Dendritic cell treated with granulocyte-macrophage colony-stimulating factor and Interleukin-4, amounts not matched to agents 40 ng/mL and 50 ng/mL, for 4 days (primary cell): ENCODE results near the gene ZNRF4.

Experiments
- H3K27ac Mint-ChIP-seq: one replicate; pipeline ENCODE4 v1.8.0; 2022; ENCODE audit warnings: mild to moderate bottlenecking, mixed read lengths
- H3K27me3 Mint-ChIP-seq: one replicate; pipeline ENCODE4 v1.8.0; 2022; ENCODE audit warnings: mild to moderate bottlenecking, mixed read lengths
- H3K36me3 Mint-ChIP-seq: one replicate; pipeline ENCODE4 v1.8.0; 2022; ENCODE audit warnings: low read depth, mixed read lengths
- H3K4me1 Mint-ChIP-seq: one replicate; pipeline ENCODE4 v1.8.0; 2022; ENCODE audit warnings: low read depth, mixed read lengths
- H3K4me3 Mint-ChIP-seq: one replicate; pipeline ENCODE4 v1.8.0; 2022; ENCODE audit warnings: mild to moderate bottlenecking, moderate library complexity, mixed read lengths
- H3K9me3 Mint-ChIP-seq: one replicate; pipeline ENCODE4 v1.8.0; 2022; ENCODE audit warnings: mixed read lengths
- intact Hi-C: fragments of 100-400 bp; cut with micrococcal nuclease; formaldehyde crosslinking; loops from one replicate; pipeline ENCODE4 v1.15.0; 2022

ZNRF4 gene

GRCh38 chr19:5492635-5493409 is 37.6 kb downstream of the ZNRF4 start:
- H3K4me3 Mint-ChIP-seq: no peak overlapping the region
- intact Hi-C loops: no loop called here
- peaks cover 60% of the 10 kb centered on the region for H3K27me3 Mint-ChIP-seq
- no peak overlapping the region for H3K27ac Mint-ChIP-seq
- no peaks in the 10 kb centered on the region for H3K9me3 Mint-ChIP-seq
- H3K36me3 Mint-ChIP-seq: no peaks in the 10 kb centered on the region
- no peaks in the 10 kb centered on the region for H3K4me1 Mint-ChIP-seq

- no peak overlapping the region for H3K27ac Mint-ChIP-seq
- no peaks in the 10 kb centered on the region for H3K9me3 Mint-ChIP-seq
- no peak overlapping the region for H3K4me3 Mint-ChIP-seq
- H3K27me3 Mint-ChIP-seq: peaks cover 70% of the 10 kb centered on the region
- H3K4me1 Mint-ChIP-seq: no peaks in the 10 kb centered on the region
- intact Hi-C loops: no loop called here
- no peaks in the 10 kb centered on the region for H3K36me3 Mint-ChIP-seq
Observed at GRCh38 chr19:5494773-5495172, 39.6 kb downstream of the ZNRF4 start.

DNA sequence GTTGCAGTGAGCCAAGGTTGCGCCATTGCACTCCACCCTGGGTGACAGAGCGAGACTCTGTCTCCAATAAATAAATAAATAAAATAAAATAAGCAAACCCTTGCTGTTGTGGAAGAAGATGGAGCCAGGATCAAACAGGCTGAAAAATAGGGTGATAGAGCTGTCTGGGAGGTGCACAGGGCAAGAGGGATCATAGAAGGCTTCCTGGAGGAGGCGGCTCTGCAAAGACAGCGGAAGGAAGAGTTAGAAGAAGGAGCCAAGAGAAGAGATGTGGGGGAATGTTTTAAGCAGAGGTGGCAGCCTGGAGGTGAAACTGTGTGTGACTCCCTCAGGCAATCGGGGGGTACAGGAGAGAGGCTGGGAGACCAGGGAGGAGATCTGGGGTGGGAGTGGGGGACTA is 40.6 kb downstream of the ZNRF4 start:
- intact Hi-C loops: no loop called here
- Mint-ChIP-seq H3K4me1 (no peaks in the 10 kb centered on the region), H3K36me3 (no peaks in the 10 kb centered on the region), H3K27me3 (peaks cover 65% of the 10 kb centered on the region), H3K27ac (no peak overlapping the region), H3K4me3 (no peak overlapping the region), H3K9me3 (no peaks in the 10 kb centered on the region)

GRCh38 chr19:5497297-5497696 is 42.1 kb downstream of the ZNRF4 start:
- Mint-ChIP-seq H3K9me3 (peaks cover 14% of the 10 kb centered on the region), H3K4me3 (no peak overlapping the region), H3K36me3 (no peaks in the 10 kb centered on the region), H3K4me1 (no peaks in the 10 kb centered on the region), H3K27ac (no peak overlapping the region), H3K27me3 (peaks cover 55% of the 10 kb centered on the region)
- intact Hi-C loops: no loop called here

DNA sequence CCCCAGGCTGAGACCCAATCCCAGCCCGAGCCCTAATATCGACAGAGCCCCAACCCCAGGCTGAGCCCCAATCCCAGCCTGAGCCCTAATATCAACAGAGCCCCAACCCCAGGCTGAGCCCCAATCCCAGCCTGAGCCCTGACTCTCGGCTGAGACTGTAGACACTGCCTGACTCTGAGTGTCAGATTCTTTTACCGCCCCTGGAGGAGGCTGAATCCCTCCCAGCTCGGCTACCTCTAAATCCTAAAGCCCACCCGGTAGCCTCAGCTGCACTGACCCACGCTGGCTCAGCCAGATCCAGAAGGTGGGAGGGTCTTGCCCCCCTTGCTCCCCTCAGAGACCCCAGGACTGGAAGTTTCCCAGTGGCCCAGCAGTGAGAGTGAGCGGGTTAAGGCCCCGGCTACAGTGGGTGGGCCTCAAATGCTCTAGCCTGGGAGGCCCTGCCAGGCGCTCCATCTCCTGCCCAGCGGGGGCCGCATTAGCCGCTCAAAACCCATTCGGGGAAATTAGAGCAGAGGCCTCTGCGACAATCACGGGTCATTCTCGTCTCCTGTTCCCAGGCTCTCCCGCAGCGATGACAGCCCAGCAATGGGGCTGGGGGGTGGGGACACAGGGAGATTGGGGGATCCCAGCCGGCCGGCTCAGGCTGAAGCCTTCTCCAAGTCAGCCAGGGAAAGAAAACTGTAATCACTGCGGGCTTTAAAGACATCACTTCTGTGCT is 43.8 kb downstream of the ZNRF4 start:
- Mint-ChIP-seq H3K9me3 (peaks cover 29% of the 10 kb centered on the region), H3K4me3 (no peak overlapping the region), H3K4me1 (no peaks in the 10 kb centered on the region), H3K36me3 (no peaks in the 10 kb centered on the region), H3K27ac (no peak overlapping the region), H3K27me3 (peaks cover 40% of the 10 kb centered on the region)
- intact Hi-C loops: no loop called here

- Mint-ChIP-seq H3K9me3 (peaks cover 37% of the 10 kb centered on the region), H3K27ac (no peak overlapping the region), H3K4me1 (no peaks in the 10 kb centered on the region), H3K36me3 (no peaks in the 10 kb centered on the region), H3K4me3 (no peak overlapping the region), H3K27me3 (peaks cover 25% of the 10 kb centered on the region)
- intact Hi-C loops: no loop called here
Observed at GRCh38 chr19:5501907-5502306, 46.7 kb downstream of the ZNRF4 start.

DNA sequence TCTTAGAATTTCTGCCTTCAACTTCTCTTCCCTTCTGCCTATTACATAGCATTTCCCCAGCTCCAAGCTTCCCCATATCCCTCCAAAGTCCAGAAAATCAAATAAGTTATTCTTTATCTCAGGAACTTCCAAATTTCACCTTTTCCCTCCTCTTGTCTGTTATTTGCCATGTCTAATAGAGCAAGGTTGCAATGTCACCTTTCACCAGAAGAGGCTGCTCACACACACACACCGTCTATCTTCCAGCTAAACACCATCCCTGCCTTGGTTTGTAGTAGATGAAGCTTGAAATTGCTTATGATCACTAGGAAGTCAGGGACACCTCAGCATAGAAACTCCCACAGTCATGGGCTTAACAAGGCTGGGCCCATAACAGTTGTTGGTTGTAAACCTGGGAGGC is 48.4 kb downstream of the ZNRF4 start:
- intact Hi-C loops: no loop called here
- no peak overlapping the region for H3K4me3 Mint-ChIP-seq

DNA sequence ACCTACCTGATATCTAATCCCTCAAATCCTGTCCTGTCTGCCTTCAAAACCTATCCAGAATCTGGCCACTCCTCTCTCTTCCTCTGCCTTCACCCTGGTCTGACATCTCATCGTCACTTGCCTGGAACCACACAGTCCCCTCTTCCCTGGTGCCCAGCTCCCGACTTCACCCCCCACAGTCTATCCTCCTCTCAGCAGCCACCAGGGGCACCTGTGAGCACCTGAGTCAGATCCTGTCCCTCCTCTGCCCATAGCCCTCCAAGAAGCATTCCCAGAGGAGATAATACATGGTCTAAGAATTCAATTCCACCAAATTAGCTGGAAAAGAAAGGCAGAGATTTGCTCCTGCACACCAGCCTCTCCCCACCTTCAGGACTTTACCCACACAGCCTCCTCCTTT is 48.9 kb downstream of the ZNRF4 start:
- no peak overlapping the region for H3K27ac Mint-ChIP-seq
- peaks cover 11% of the 10 kb centered on the region for H3K27me3 Mint-ChIP-seq
- no peak overlapping the region for H3K4me3 Mint-ChIP-seq
- no peaks in the 10 kb centered on the region for H3K36me3 Mint-ChIP-seq
- intact Hi-C loops: no loop called here
- no peaks in the 10 kb centered on the region for H3K4me1 Mint-ChIP-seq
- peaks cover 37% of the 10 kb centered on the region for H3K9me3 Mint-ChIP-seq

More for the DNA sequence above, 48.4 kb downstream of the ZNRF4 start:
- Mint-ChIP-seq H3K27me3 (peaks cover 14% of the 10 kb centered on the region), H3K27ac (no peak overlapping the region), H3K36me3 (no peaks in the 10 kb centered on the region), H3K4me1 (no peaks in the 10 kb centered on the region), H3K9me3 (peaks cover 37% of the 10 kb centered on the region)
